IMR-90 (cell line): ENCODE measurements around the gene S100A2.

Experiments
- CEBPB ChIP-seq: IDR thresholded peaks from 2 replicates; pipeline ENCODE4 v1.6.1; 2012; ENCODE audit warnings: low read depth, low read length, improper control_type of control experiment
- CTCF ChIP-seq: conservative IDR thresholded peaks from 2 replicates; pipeline ENCODE4 v1.5.1; 2012; ENCODE audit warnings: mild to moderate bottlenecking, low read depth, low read length, improper control_type of control experiment
- POLR2A ChIP-seq: IDR thresholded peaks from 2 replicates; pipeline ENCODE4 v1.6.1; 2012; ENCODE audit warnings: mild to moderate bottlenecking, low read depth, low read length

DNA sequence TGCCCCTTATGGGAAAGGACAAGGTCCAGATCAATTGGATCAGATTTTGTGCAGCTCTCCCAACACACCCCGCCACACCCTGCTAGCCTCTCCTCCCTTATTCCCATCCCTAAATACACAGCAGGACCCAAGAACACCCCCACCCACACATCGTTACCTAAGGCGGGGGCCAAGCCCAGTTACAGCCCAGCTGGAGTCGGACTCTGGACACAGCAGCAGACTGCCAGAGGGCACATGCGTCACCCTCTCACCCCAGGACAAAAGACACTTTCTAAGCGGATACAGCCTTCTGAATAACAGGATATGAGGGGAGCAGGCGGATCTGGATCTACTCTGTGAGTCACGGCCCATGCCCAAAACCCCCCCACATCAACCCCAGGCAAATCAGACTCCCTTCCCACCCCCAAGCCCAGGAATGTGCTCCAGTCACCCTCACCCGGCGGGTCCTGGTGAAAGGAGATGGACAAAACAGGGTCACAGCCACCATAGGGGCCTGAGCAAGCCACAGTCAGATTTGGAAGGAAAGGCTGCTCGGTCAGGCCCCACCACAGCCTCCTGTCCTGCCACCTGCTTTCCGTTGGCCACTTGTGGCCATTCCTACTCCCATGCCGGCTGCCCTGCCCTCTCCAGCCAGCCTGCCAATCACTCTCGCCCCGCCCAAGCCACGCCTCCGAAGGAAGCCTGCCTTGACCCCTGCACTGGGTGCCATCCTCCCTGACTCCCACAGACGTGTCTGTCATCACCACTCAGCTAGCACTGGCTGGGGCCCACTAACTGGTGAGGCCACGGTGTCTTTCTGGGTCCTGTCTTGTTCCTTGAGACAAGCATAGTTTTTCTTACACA is 43.3 kb upstream of the S100A2 start:
- TF ChIP-seq POLR2A (peak; percentile 77), CEBPB (no peak), CTCF (no peak)
